ENCODE data around the gene OR51F2. TPM values are rescaled to one million over a fixed set of nuclear protein-coding genes. Genes with fewer than 3 reads are reported as not detected.

OR51F2 gene
- total RNA-seq, 1 experiment from 2014 or later = not detected

GRCh38 chr11:4862447-4863236 is 41.5 kb downstream of the OR51F2 start:
- no peak overlapping the region for H3K9ac ChIP-seq (ENCODE audit: extremely low read depth, insufficient read length, low read length)
- TF ChIP-seq, protein P1, sequence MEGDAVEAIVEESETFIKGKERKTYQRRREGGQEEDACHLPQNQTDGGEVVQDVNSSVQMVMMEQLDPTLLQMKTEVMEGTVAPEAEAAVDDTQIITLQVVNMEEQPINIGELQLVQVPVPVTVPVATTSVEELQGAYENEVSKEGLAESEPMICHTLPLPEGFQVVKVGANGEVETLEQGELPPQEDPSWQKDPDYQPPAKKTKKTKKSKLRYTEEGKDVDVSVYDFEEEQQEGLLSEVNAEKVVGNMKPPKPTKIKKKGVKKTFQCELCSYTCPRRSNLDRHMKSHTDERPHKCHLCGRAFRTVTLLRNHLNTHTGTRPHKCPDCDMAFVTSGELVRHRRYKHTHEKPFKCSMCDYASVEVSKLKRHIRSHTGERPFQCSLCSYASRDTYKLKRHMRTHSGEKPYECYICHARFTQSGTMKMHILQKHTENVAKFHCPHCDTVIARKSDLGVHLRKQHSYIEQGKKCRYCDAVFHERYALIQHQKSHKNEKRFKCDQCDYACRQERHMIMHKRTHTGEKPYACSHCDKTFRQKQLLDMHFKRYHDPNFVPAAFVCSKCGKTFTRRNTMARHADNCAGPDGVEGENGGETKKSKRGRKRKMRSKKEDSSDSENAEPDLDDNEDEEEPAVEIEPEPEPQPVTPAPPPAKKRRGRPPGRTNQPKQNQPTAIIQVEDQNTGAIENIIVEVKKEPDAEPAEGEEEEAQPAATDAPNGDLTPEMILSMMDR (conservative IDR thresholded peaks at IDR 0.05) = no peak
- H2BK120ac ChIP-seq (ENCODE audit: low read depth, low read length, poor library complexity, severe bottlenecking) = no peak overlapping the region
- no peak overlapping the region for H4K91ac ChIP-seq (ENCODE audit: insufficient read length, low read depth, low read length)
- no peak overlapping the region for H3K18ac ChIP-seq (ENCODE audit: insufficient read length, low read depth, low read length)
- H2BK12ac ChIP-seq (ENCODE audit: insufficient read length, low read depth, low read length) = no peak overlapping the region
- no peak overlapping the region for H3K4me3 Mint-ChIP-seq
- peaks cover 0 to 12% (median 4%) of the 10 kb centered on the region in 3 experiments; a peak in 4 of 7 replicates for H3K36me3 Mint-ChIP-seq (ENCODE audit: insufficient read depth in 1 of 3, low read depth in 3 of 3)
- no peak overlapping the region for H3K23ac ChIP-seq (ENCODE audit: insufficient read length, low read depth, low read length)
- H3T11ph ChIP-seq (ENCODE audit: low read length) = no peak overlapping the region
- H3K27ac Mint-ChIP-seq = peak overlapping the region in 2 of 3 experiments; percentile 86 to 98; a peak in 5 of 7 replicates
- H3K4ac ChIP-seq (ENCODE audit: low read depth, low read length) = no peak overlapping the region
- DNase-seq = peak; percentile 69
- no peak overlapping the region for H2AK5ac ChIP-seq (ENCODE audit: insufficient read length, low read length)
- H3K4me1 ChIP-seq (ENCODE audit: insufficient read depth, low read length) = peaks cover 2% of the 10 kb centered on the region
- no peak overlapping the region for H4K5ac ChIP-seq (ENCODE audit: insufficient read length, low read depth, low read length)
- H3K9me3 ChIP-seq (ENCODE audit: control insufficient read depth, low read depth, low read length) = no peaks in the 10 kb centered on the region
- no peak overlapping the region for H3K27ac ChIP-seq (ENCODE audit: insufficient read length, low read depth, low read length)
- H3K79me1 ChIP-seq (ENCODE audit: insufficient read depth, low read depth, low read length, poor library complexity, severe bottlenecking) = no peaks in the 10 kb centered on the region
- H3K4me2 ChIP-seq (ENCODE audit: insufficient read depth, insufficient read length, low read length) = no peak overlapping the region
- no peaks in the 10 kb centered on the region for H3K27me3 ChIP-seq (ENCODE audit: insufficient read depth, low read length)
- no peaks in the 10 kb centered on the region for H4K20me1 ChIP-seq (ENCODE audit: control insufficient read depth, insufficient read depth, insufficient read length)
- H2BK5ac ChIP-seq (ENCODE audit: insufficient read length, low read length) = no peak overlapping the region
- H4K8ac ChIP-seq (replicated peaks; ENCODE audit: insufficient read length, low read depth, low read length) = no peak overlapping the region
- no peak overlapping the region for H3K14ac ChIP-seq (ENCODE audit: insufficient read depth, low read length)
- no peak overlapping the region for H3K56ac ChIP-seq (ENCODE audit: insufficient read length, low read depth, low read length)
- H2BK15ac ChIP-seq (ENCODE audit: low read depth, low read length) = no peak overlapping the region
- H3K79me2 ChIP-seq (ENCODE audit: insufficient read depth, low read length) = no peaks in the 10 kb centered on the region
- peaks cover 7 to 12% of the 10 kb centered on the region in 2 experiments for H3K9me3 Mint-ChIP-seq
- H3K23me2 ChIP-seq (ENCODE audit: insufficient read length, low read depth, low read length, poor library complexity, severe bottlenecking) = no peaks in the 10 kb centered on the region
- H2AFZ ChIP-seq (ENCODE audit: low read length) = no peak overlapping the region
- H3K27me3 Mint-ChIP-seq (ENCODE audit: low read depth) = no peaks in the 10 kb centered on the region
- no peak overlapping the region for H2BK20ac ChIP-seq (ENCODE audit: low read depth, low read length, poor library complexity, severe bottlenecking)
- H3K4me1 Mint-ChIP-seq = peaks cover 38 to 41% of the 10 kb centered on the region in 2 experiments

Data from H9 (cell line).